ENCODE measurements around the gene CAMKMT. TPM values are rescaled to one million over a fixed set of nuclear protein-coding genes. Genes with fewer than 3 reads are reported as not detected.

Gene CAMKMT
- total and polyA plus RNA-seq, 2 experiments from 2014 or later, result 26.5 to 29.5 TPM

- Histone ChIP-seq H3K27me3 (ENCODE audit: insufficient read depth) (no peaks in the 10 kb centered on the region), H2AFZ (no peak overlapping the region), H3K36me3 (ENCODE audit: insufficient read depth) (no peaks in the 10 kb centered on the region), H3K4me3 (no peak overlapping the region), H3K4me1 (ENCODE audit: insufficient read depth) (peaks cover 71% of the 10 kb centered on the region), H3K4me2 (no peak overlapping the region), H4K20me1 (replicated peaks; ENCODE audit: insufficient read depth) (no peaks in the 10 kb centered on the region), H3F3A (replicated peaks; ENCODE audit: low read depth) (0 out of 2 replicates have a peak, but pooled peaks cover 2% of the 10 kb centered on the region), H3K27ac (ENCODE audit: low read depth) (no peak overlapping the region; the same call in 1 of the 2 replicates), H3K79me2 (replicated peaks; ENCODE audit: insufficient read depth) (no peaks in the 10 kb centered on the region), H3K9me2 (ENCODE audit: insufficient read depth) (no peaks in the 10 kb centered on the region)
- H3K27ac Mint-ChIP-seq, result peak overlapping the region; percentile 34
- no peak for ATAC-seq
- no peaks in the 10 kb centered on the region for H3K36me3 Mint-ChIP-seq (ENCODE audit: low read depth)
- no peak for DNase-seq (ENCODE audit: low spot score)
- H3K4me3 Mint-ChIP-seq, result no peak overlapping the region
- peaks cover 60% of the 10 kb centered on the region for H3K4me1 Mint-ChIP-seq
- no peaks in the 10 kb centered on the region for H3K9me3 Mint-ChIP-seq
- TF ChIP-seq ZNF114 (CRISPR knock-in tag; IDR thresholded peaks at IDR 0.05) (no peak), EZH2 (IDR thresholded peaks at IDR 0.05; ENCODE audit: low read depth, unreplicated experiment) (no peak), EZH2phosphoT487 (IDR thresholded peaks at IDR 0.05; ENCODE audit: unreplicated experiment) (no peak), ZNF462 (CRISPR knock-in tag; IDR thresholded peaks at IDR 0.05) (no peak), REST (IDR thresholded peaks at IDR 0.05; ENCODE audit: unreplicated experiment) (no peak), CREB1 (CRISPR knock-in tag; IDR thresholded peaks at IDR 0.05; ENCODE audit: low read depth) (no peak), ETS1 (IDR thresholded peaks at IDR 0.05) (no peak), STAT1 (IDR thresholded peaks at IDR 0.05; ENCODE audit: unreplicated experiment) (no peak), JUNB (IDR thresholded peaks at IDR 0.05; ENCODE audit: unreplicated experiment) (no peak), NANOG (IDR thresholded peaks at IDR 0.05; ENCODE audit: borderline replicate concordance) (no peak), ZNF331 (CRISPR knock-in tag; IDR thresholded peaks at IDR 0.05; ENCODE audit: low read depth) (no peak), POLR2AphosphoS5 (IDR thresholded peaks at IDR 0.05; ENCODE audit: low read depth) (no peak)
- TF ChIP-seq, protein P1, sequence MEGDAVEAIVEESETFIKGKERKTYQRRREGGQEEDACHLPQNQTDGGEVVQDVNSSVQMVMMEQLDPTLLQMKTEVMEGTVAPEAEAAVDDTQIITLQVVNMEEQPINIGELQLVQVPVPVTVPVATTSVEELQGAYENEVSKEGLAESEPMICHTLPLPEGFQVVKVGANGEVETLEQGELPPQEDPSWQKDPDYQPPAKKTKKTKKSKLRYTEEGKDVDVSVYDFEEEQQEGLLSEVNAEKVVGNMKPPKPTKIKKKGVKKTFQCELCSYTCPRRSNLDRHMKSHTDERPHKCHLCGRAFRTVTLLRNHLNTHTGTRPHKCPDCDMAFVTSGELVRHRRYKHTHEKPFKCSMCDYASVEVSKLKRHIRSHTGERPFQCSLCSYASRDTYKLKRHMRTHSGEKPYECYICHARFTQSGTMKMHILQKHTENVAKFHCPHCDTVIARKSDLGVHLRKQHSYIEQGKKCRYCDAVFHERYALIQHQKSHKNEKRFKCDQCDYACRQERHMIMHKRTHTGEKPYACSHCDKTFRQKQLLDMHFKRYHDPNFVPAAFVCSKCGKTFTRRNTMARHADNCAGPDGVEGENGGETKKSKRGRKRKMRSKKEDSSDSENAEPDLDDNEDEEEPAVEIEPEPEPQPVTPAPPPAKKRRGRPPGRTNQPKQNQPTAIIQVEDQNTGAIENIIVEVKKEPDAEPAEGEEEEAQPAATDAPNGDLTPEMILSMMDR (conservative IDR thresholded peaks at IDR 0.05; ENCODE audit: low read depth in 2 of 2), result no peak
- H3K27me3 Mint-ChIP-seq (ENCODE audit: insufficient read depth, low read depth, poor library complexity), result peaks cover 5% of the 10 kb centered on the region
These were observed 184.8 kb downstream of the CAMKMT start for GRCh38 chr2:44546459-44547127.

Data from GM23338 (cell line).